ENCODE results near the gene COL27A1. TPM values are rescaled to one million over a fixed set of nuclear protein-coding genes. Genes with fewer than 3 reads are reported as not detected.

Gene COL27A1
- total and polyA plus RNA-seq, 2 experiments from 2014 or later: 10.5 to 18.0 TPM

GRCh38 chr9:114302727-114303126 is 147.4 kb downstream of the COL27A1 start (continued):
- TF ChIP-seq ZNF114 (CRISPR knock-in tag; IDR thresholded peaks at IDR 0.05) (no peak), JUNB (IDR thresholded peaks at IDR 0.05; ENCODE audit: unreplicated experiment) (no peak), CREB1 (CRISPR knock-in tag; IDR thresholded peaks at IDR 0.05; ENCODE audit: low read depth) (no peak), REST (IDR thresholded peaks at IDR 0.05; ENCODE audit: unreplicated experiment) (no peak), NANOG (IDR thresholded peaks at IDR 0.05; ENCODE audit: borderline replicate concordance) (no peak), CTCF (conservative IDR thresholded peaks at IDR 0.05; ENCODE audit: low read depth in 2 of 2) (no peak), ZNF331 (CRISPR knock-in tag; IDR thresholded peaks at IDR 0.05; ENCODE audit: low read depth) (no peak), EZH2 (IDR thresholded peaks at IDR 0.05; ENCODE audit: low read depth, unreplicated experiment) (no peak), ETS1 (IDR thresholded peaks at IDR 0.05) (no peak), STAT1 (IDR thresholded peaks at IDR 0.05; ENCODE audit: unreplicated experiment) (no peak), EZH2phosphoT487 (IDR thresholded peaks at IDR 0.05; ENCODE audit: unreplicated experiment) (no peak)

GRCh38 chr9:114303571-114303970 is 148.2 kb downstream of the COL27A1 start:
- Histone ChIP-seq H3K4me1 (ENCODE audit: insufficient read depth) (no peaks in the 10 kb centered on the region), H3K4me3 (no peak overlapping the region), H3K9me2 (ENCODE audit: insufficient read depth) (no peaks in the 10 kb centered on the region), H3K27ac (ENCODE audit: low read depth) (no peak overlapping the region), H2AFZ (no peak overlapping the region), H3K27me3 (ENCODE audit: insufficient read depth) (no peaks in the 10 kb centered on the region), H3K79me2 (replicated peaks; ENCODE audit: insufficient read depth) (no peaks in the 10 kb centered on the region), H4K20me1 (replicated peaks; ENCODE audit: insufficient read depth) (no peaks in the 10 kb centered on the region), H3F3A (replicated peaks; ENCODE audit: low read depth) (peaks cover 6% of the 10 kb centered on the region; the same call in 1 of the 2 replicates), H3K4me2 (no peak overlapping the region), H3K36me3 (ENCODE audit: insufficient read depth) (no peaks in the 10 kb centered on the region)
- no peak overlapping the region for H3K4me3 Mint-ChIP-seq
- peaks cover 7% of the 10 kb centered on the region for H3K27me3 Mint-ChIP-seq (ENCODE audit: insufficient read depth, low read depth, poor library complexity)
- no peaks in the 10 kb centered on the region for H3K9me3 Mint-ChIP-seq
- peaks cover 4% of the 10 kb centered on the region for H3K4me1 Mint-ChIP-seq
- peaks cover 10% of the 10 kb centered on the region; the same call in 2 of the 3 replicates for H3K36me3 Mint-ChIP-seq (ENCODE audit: low read depth)
- ATAC-seq (no peak), DNase-seq (ENCODE audit: low spot score) (no peak)
- H3K27ac Mint-ChIP-seq: no peak overlapping the region
- TF ChIP-seq POLR2AphosphoS5 (IDR thresholded peaks at IDR 0.05; ENCODE audit: low read depth) (no peak), ZNF462 (CRISPR knock-in tag; IDR thresholded peaks at IDR 0.05) (no peak), ZNF114 (CRISPR knock-in tag; IDR thresholded peaks at IDR 0.05) (no peak), CREB1 (CRISPR knock-in tag; IDR thresholded peaks at IDR 0.05; ENCODE audit: low read depth) (no peak)

All from GM23338 (cell line).